Gastroesophageal sphincter (tissue), 4 donors: ENCODE results near the gene ATP11A. TPM values are rescaled to one million over a fixed set of nuclear protein-coding genes. Genes with fewer than 3 reads are reported as not detected.

Experiments
- ATAC-seq: fragments of 150-250 bp; one replicate; pipeline ENCODE4 v1.9.1; 2016; ENCODE audit warnings: mild to moderate bottlenecking, moderate library complexity
- H3K27ac ChIP-seq, 4 donors: fragments of 200-600 bp; sonication (generic) in 3 of 4; 1 replicate in 3 of 4; 2 replicates in 1 of 4; pipeline ENCODE4 v1.5.1; 2016 to 2019
- H3K27me3 ChIP-seq: fragments of 200-600 bp; sonication (generic); one replicate; pipeline ENCODE4 v1.5.1; 2019
- H3K36me3 ChIP-seq, 2 donors: fragments of 200-600 bp; sonication (generic); one replicate each; pipeline ENCODE4 v1.5.1; 2019; ENCODE audit warnings: control low read depth in 1 of 2
- H3K4me1 ChIP-seq, 3 donors: fragments of 200-600 bp; sonication (generic); 1 replicate in 2 of 3; 2 replicates in 1 of 3; pipeline ENCODE4 v1.5.1; 2016 to 2019; ENCODE audit warnings: control low read depth in 2 of 3
- H3K4me3 ChIP-seq, 2 donors: fragments of 200-600 bp; sonication (generic); one replicate each; pipeline ENCODE4 v1.5.1; 2019; ENCODE audit warnings: mild to moderate bottlenecking in 1 of 2, moderate library complexity in 1 of 2
- H3K9me3 ChIP-seq, 3 donors: fragments of 200-600 bp; sonication (generic); one replicate each; pipeline ENCODE4 v1.5.1; 2017 to 2019; ENCODE audit warnings: control low read depth in 2 of 3
- EP300 ChIP-seq: sonication (generic); formaldehyde crosslinking; IDR thresholded peaks from one replicate; pipeline ENCODE4 v1.6.1; 2017; ENCODE audit warnings: antibody characterized with exemption, mild to moderate bottlenecking
- POLR2A ChIP-seq, 2 donors: fragments of 450-650 bp; IDR thresholded peaks; one replicate each; pipeline ENCODE4 v1.6.1; 2017; ENCODE audit warnings: antibody characterized with exemption in 2 of 2, mild to moderate bottlenecking in 2 of 2, moderate library complexity in 1 of 2
- POLR2AphosphoS5 ChIP-seq: sonication (generic); formaldehyde crosslinking; IDR thresholded peaks from one replicate; pipeline ENCODE4 v1.6.1; 2017; ENCODE audit warnings: antibody characterized with exemption
- WGBS, 2 donors: methylation state at CpG; one replicate each; pipeline ENCODE4 v1.1.5; 2018; ENCODE audit warnings: low coverage in 1 of 2; 5-methylcytosine and 5-hydroxymethylcytosine counted together
- total RNA-seq, 4 donors: library from RNA; depleted of rRNA; stranded (reverse); fragments of >200 nt; gene quantifications; one replicate each; pipeline ENCODE4 v1.1.0, GENCODE V29; 2016
- TF ChIP-seq, protein P1 (sequence below), 4 experiments: fragments of 200-600 bp in 2 of 4; fragments of 450-650 bp in 2 of 4; sonication (generic) in 1 of 4; IDR thresholded peaks; one replicate each; pipeline ENCODE4 v1.5.1; 2017 to 2019; ENCODE audit warnings: antibody characterized with exemption in 4 of 4, mild to moderate bottlenecking in 2 of 4, moderate library complexity in 2 of 4

The ATP11A gene
- total RNA-seq, 4 donors from 2014 or later = 12.9 to 21.7 (median 17.1) TPM

DNA sequence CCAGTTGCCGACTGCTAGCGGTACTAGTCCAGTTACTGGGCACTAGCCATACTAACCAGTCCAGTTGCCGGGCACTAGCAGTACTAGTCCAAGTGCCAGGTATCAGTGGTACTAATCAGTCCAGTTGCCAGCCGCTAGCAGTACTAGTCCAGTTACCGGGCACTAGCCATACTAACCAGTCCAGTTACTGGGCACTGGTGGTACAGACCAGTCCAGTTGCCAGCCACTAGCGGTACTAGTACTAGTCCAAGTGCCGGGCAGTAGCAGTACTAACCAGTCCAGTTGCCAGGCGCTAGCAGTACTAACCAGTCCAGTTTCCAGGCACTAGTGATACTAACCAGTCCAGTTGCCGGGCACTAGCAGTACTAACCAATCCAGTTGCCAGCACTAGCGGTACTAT, 155.0 kb downstream of the ATP11A start:
- Histone ChIP-seq H3K4me3 (no peak overlapping the region), H3K9me3 (peaks cover 0 to 6% (median 0%) of the 10 kb centered on the region in 3 donors), H3K27ac (no peak overlapping the region), H3K36me3 (peaks cover 0 to 72% of the 10 kb centered on the region in 2 donors), H3K27me3 (no peaks in the 10 kb centered on the region), H3K4me1 (no peaks in the 10 kb centered on the region)
- TF ChIP-seq POLR2AphosphoS5 (no peak), EP300 (no peak), POLR2A (IDR thresholded peaks at IDR 0.05) (no peak)
- TF ChIP-seq, protein P1, sequence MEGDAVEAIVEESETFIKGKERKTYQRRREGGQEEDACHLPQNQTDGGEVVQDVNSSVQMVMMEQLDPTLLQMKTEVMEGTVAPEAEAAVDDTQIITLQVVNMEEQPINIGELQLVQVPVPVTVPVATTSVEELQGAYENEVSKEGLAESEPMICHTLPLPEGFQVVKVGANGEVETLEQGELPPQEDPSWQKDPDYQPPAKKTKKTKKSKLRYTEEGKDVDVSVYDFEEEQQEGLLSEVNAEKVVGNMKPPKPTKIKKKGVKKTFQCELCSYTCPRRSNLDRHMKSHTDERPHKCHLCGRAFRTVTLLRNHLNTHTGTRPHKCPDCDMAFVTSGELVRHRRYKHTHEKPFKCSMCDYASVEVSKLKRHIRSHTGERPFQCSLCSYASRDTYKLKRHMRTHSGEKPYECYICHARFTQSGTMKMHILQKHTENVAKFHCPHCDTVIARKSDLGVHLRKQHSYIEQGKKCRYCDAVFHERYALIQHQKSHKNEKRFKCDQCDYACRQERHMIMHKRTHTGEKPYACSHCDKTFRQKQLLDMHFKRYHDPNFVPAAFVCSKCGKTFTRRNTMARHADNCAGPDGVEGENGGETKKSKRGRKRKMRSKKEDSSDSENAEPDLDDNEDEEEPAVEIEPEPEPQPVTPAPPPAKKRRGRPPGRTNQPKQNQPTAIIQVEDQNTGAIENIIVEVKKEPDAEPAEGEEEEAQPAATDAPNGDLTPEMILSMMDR (IDR thresholded peaks at IDR 0.05) = no peak
- ATAC-seq = no peak
- WGBS, 2 donors = 93% methylated on average over 3 of the region's 10 CpGs; no CpG with 5 or more reads in 1 of the 2 donors

DNA sequence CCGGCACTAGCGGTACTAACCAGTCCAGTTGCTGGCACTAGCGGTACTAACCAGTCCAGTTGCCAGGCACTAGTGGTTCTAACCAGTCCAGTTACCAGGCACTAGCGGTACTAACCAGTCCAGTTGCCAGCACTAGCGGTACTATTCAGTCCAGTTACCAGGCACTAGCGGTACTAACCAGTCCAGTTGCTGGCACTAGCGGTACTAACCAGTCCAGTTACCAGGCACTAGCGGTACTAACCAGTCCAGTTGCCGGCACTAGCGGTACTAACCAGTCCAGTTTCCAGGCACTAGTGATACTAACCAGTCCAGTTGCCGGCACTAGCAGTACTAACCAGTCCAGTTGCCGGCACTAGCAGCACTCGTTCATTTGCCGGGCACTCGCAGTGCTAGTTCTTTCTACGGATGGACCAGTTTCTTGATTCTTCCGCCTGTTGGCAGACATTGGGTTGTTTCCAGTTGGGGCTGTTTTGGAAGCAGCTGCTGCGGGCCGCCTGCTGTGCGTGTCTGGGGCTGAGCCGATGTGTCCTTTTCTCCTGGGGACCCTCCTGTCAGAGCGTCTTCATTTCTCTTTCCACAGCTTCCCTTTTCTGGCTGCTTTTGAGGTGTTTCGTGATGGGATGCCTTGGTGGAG, 155.8 kb downstream of the ATP11A start:
- H3K4me1 ChIP-seq = no peaks in the 10 kb centered on the region

GRCh38 chr13:112846411-112847115, 156.7 kb downstream of the ATP11A start:
- H3K27me3 ChIP-seq = no peaks in the 10 kb centered on the region
- 93 to 98% methylated on average over 7 to 16 of the region's 23 CpGs for WGBS, 2 donors
- no peak overlapping the region for H3K4me3 ChIP-seq
- H3K9me3 ChIP-seq = peaks cover 0 to 6% (median 0%) of the 10 kb centered on the region in 3 donors
- no peaks in the 10 kb centered on the region for H3K4me1 ChIP-seq
- no peak for TF ChIP-seq EP300
- TF ChIP-seq, protein P1 (IDR thresholded peaks at IDR 0.05) = no peak
- TF ChIP-seq POLR2A (IDR thresholded peaks at IDR 0.05) = no peak
- TF ChIP-seq POLR2AphosphoS5 = no peak
- no peak overlapping the region for H3K27ac ChIP-seq
- no peak for ATAC-seq
- peaks cover 0 to 70% of the 10 kb centered on the region in 2 donors for H3K36me3 ChIP-seq

More for the DNA sequence above, 155.8 kb downstream of the ATP11A start:
- WGBS, 2 donors = 96 to 100% methylated on average over 2 to 8 of the region's 23 CpGs
- ATAC-seq = no peak
- no peak overlapping the region for H3K4me3 ChIP-seq
- peaks cover 0 to 6% (median 0%) of the 10 kb centered on the region in 3 donors for H3K9me3 ChIP-seq
- TF ChIP-seq EP300 = no peak
- no peak for TF ChIP-seq POLR2AphosphoS5
- TF ChIP-seq, protein P1 (IDR thresholded peaks at IDR 0.05) = no peak
- TF ChIP-seq POLR2A (IDR thresholded peaks at IDR 0.05) = no peak
- H3K27me3 ChIP-seq = no peaks in the 10 kb centered on the region
- peaks cover 0 to 70% of the 10 kb centered on the region in 2 donors for H3K36me3 ChIP-seq
- H3K27ac ChIP-seq = no peak overlapping the region

- H3K27me3 ChIP-seq = no peaks in the 10 kb centered on the region
- WGBS, 2 donors = 76 to 100% methylated on average over 1 to 4 of the region's 6 CpGs
- peaks cover 0 to 6% (median 0%) of the 10 kb centered on the region in 3 donors for H3K9me3 ChIP-seq
- no peaks in the 10 kb centered on the region for H3K4me1 ChIP-seq
- H3K36me3 ChIP-seq = peaks cover 0 to 69% of the 10 kb centered on the region in 2 donors
- ATAC-seq = no peak
- TF ChIP-seq EP300 (no peak), POLR2AphosphoS5 (no peak), POLR2A (IDR thresholded peaks at IDR 0.05) (no peak)
- TF ChIP-seq, protein P1 (IDR thresholded peaks at IDR 0.05) = no peak
- H3K27ac ChIP-seq = no peak overlapping the region
- H3K4me3 ChIP-seq = no peak overlapping the region
Observed at GRCh38 chr13:112849500-112849899, 159.7 kb downstream of the ATP11A start.
